ENCODE results near the gene SUSD3. TPM values are rescaled to one million over a fixed set of nuclear protein-coding genes. Genes with fewer than 3 reads are reported as not detected.
A peak's percentile ranks its signal among the peaks of the same experiment; 100 is the strongest.

SUSD3 gene
- total and polyA plus RNA-seq, 5 donors from 2014 or later: 68.7 to 229 (median 205) TPM

- H3K4me3 Mint-ChIP-seq: peak overlapping the region; percentile 92 to 99 (median 95)
- peak overlapping the region; percentile 100 for H3K27ac Mint-ChIP-seq
- ATAC-seq (ENCODE audit: low read depth in 2 of 2) (peak in 1 of 2 donors; percentile 6), DNase-seq (peak in 1 of 3 donors; percentile 72)
- no peaks in the 10 kb centered on the region for H3K27me3 Mint-ChIP-seq
- peaks cover 19 to 88% (median 59%) of the 10 kb centered on the region in 4 donors for H3K4me1 Mint-ChIP-seq
- Histone ChIP-seq H3K36me3 (ENCODE audit: control insufficient read depth, insufficient read depth, low read length) (peaks cover 9% of the 10 kb centered on the region), H3K4me3 (ENCODE audit: low read depth, low read length) (peak overlapping the region; percentile 86), H3K27ac (ENCODE audit: insufficient read depth, low read length, poor library complexity, severe bottlenecking) (peak overlapping the region; percentile 89), H3K9me3 (ENCODE audit: control insufficient read depth in 2 of 2, low read length in 2 of 2) (no peaks in the 10 kb centered on the region), H3K4me1 (ENCODE audit: control insufficient read depth, insufficient read depth, low read length, poor library complexity, severe bottlenecking) (peaks cover 84% of the 10 kb centered on the region), H3K27me3 (ENCODE audit: control insufficient read depth, insufficient read depth, low read length) (no peaks in the 10 kb centered on the region)
- H3K36me3 Mint-ChIP-seq: peaks cover 29% of the 10 kb centered on the region
- no peaks in the 10 kb centered on the region for H3K9me3 Mint-ChIP-seq
Measured at GRCh38 chr9:93061791-93062763, 3.6 kb downstream of the SUSD3 start.

- peak overlapping the region; percentile 100 for H3K27ac Mint-ChIP-seq
- ATAC-seq (ENCODE audit: low read depth in 2 of 2): peak; percentile 93 to 97
- Histone ChIP-seq H3K27ac (ENCODE audit: insufficient read depth, low read length, poor library complexity, severe bottlenecking) (peak overlapping the region; percentile 89), H3K4me1 (ENCODE audit: control insufficient read depth, insufficient read depth, low read length, poor library complexity, severe bottlenecking) (peaks cover 81% of the 10 kb centered on the region), H3K27me3 (ENCODE audit: control insufficient read depth, insufficient read depth, low read length) (no peaks in the 10 kb centered on the region), H3K4me3 (ENCODE audit: low read depth, low read length) (peak overlapping the region; percentile 86), H3K36me3 (ENCODE audit: control insufficient read depth, insufficient read depth, low read length) (peaks cover 26% of the 10 kb centered on the region), H3K9me3 (ENCODE audit: control insufficient read depth in 2 of 2, low read length in 2 of 2) (no peaks in the 10 kb centered on the region)
- DNase-seq: peak; percentile 71 to 99 (median 92)
- no peaks in the 10 kb centered on the region for H3K27me3 Mint-ChIP-seq
- H3K4me3 Mint-ChIP-seq: peak overlapping the region; percentile 76 to 92 (median 88)
- peaks cover 43% of the 10 kb centered on the region for H3K36me3 Mint-ChIP-seq
- H3K4me1 Mint-ChIP-seq: peaks cover 37 to 95% (median 71%) of the 10 kb centered on the region in 4 donors
- no peaks in the 10 kb centered on the region for H3K9me3 Mint-ChIP-seq
Measured at GRCh38 chr9:93064392-93065134, 6.1 kb downstream of the SUSD3 start.

- H3K36me3 ChIP-seq (ENCODE audit: control insufficient read depth, insufficient read depth, low read length): peaks cover 32% of the 10 kb centered on the region
- peaks cover 43% of the 10 kb centered on the region for H3K36me3 Mint-ChIP-seq
- no peaks in the 10 kb centered on the region for H3K9me3 Mint-ChIP-seq
- H3K4me1 Mint-ChIP-seq: peaks cover 39 to 97% (median 70%) of the 10 kb centered on the region in 4 donors
- no peaks in the 10 kb centered on the region for H3K27me3 ChIP-seq (ENCODE audit: control insufficient read depth, insufficient read depth, low read length)
- peaks cover 74% of the 10 kb centered on the region for H3K4me1 ChIP-seq (ENCODE audit: control insufficient read depth, insufficient read depth, low read length, poor library complexity, severe bottlenecking)
- H3K27ac Mint-ChIP-seq: peak overlapping the region; percentile 100
- peak overlapping the region; percentile 89 for H3K27ac ChIP-seq (ENCODE audit: insufficient read depth, low read length, poor library complexity, severe bottlenecking)
- DNase-seq: no peak
- no peak for ATAC-seq (ENCODE audit: low read depth in 2 of 2)
- no peaks in the 10 kb centered on the region for H3K27me3 Mint-ChIP-seq
- peak overlapping the region; percentile 44 for H3K4me3 ChIP-seq (ENCODE audit: low read depth, low read length)
- peak overlapping the region in 3 of 4 donors; percentile 87 to 92 (median 90) for H3K4me3 Mint-ChIP-seq
- H3K9me3 ChIP-seq (ENCODE audit: control insufficient read depth in 2 of 2, low read length in 2 of 2): no peaks in the 10 kb centered on the region
Measured at GRCh38 chr9:93065135-93065720, 6.7 kb downstream of the SUSD3 start.

- peaks cover 49% of the 10 kb centered on the region for H3K36me3 ChIP-seq (ENCODE audit: control insufficient read depth, insufficient read depth, low read length)
- Mint-ChIP-seq H3K27ac (peak overlapping the region; percentile 76 to 100 (median 93)), H3K36me3 (peaks cover 53% of the 10 kb centered on the region), H3K4me3 (peak overlapping the region in 2 of 4 donors; percentile 1 to 79), H3K4me1 (peaks cover 42 to 96% (median 60%) of the 10 kb centered on the region in 4 donors), H3K27me3 (no peaks in the 10 kb centered on the region), H3K9me3 (no peaks in the 10 kb centered on the region)
- no peak overlapping the region for H3K4me3 ChIP-seq (ENCODE audit: low read depth, low read length)
- peaks cover 63% of the 10 kb centered on the region for H3K4me1 ChIP-seq (ENCODE audit: control insufficient read depth, insufficient read depth, low read length, poor library complexity, severe bottlenecking)
- H3K27me3 ChIP-seq (ENCODE audit: control insufficient read depth, insufficient read depth, low read length): no peaks in the 10 kb centered on the region
- no peak for DNase-seq
- ATAC-seq (ENCODE audit: low read depth in 2 of 2): no peak
- no peaks in the 10 kb centered on the region for H3K9me3 ChIP-seq (ENCODE audit: control insufficient read depth in 2 of 2, low read length in 2 of 2)
- peak overlapping the region; percentile 11 for H3K27ac ChIP-seq (ENCODE audit: insufficient read depth, low read length, poor library complexity, severe bottlenecking)
Measured at GRCh38 chr9:93066978-93067603, 8.6 kb downstream of the SUSD3 start.

- H3K27ac Mint-ChIP-seq: peak overlapping the region; percentile 87 to 100 (median 93)
- peaks cover 50% of the 10 kb centered on the region for H3K36me3 Mint-ChIP-seq
- Histone ChIP-seq H3K27me3 (ENCODE audit: control insufficient read depth, insufficient read depth, low read length) (no peaks in the 10 kb centered on the region), H3K4me1 (ENCODE audit: control insufficient read depth, insufficient read depth, low read length, poor library complexity, severe bottlenecking) (peaks cover 51% of the 10 kb centered on the region), H3K27ac (ENCODE audit: insufficient read depth, low read length, poor library complexity, severe bottlenecking) (peak overlapping the region; percentile 36), H3K9me3 (ENCODE audit: control insufficient read depth in 2 of 2, low read length in 2 of 2) (no peaks in the 10 kb centered on the region), H3K4me3 (ENCODE audit: low read depth, low read length) (no peak overlapping the region), H3K36me3 (ENCODE audit: control insufficient read depth, insufficient read depth, low read length) (peaks cover 61% of the 10 kb centered on the region)
- no peaks in the 10 kb centered on the region for H3K27me3 Mint-ChIP-seq
- no peak for ATAC-seq (ENCODE audit: low read depth in 2 of 2)
- H3K4me1 Mint-ChIP-seq: peaks cover 39 to 94% (median 55%) of the 10 kb centered on the region in 4 donors
- peak overlapping the region in 1 of 4 donors; percentile 28 for H3K4me3 Mint-ChIP-seq
- no peak for DNase-seq
- H3K9me3 Mint-ChIP-seq: no peaks in the 10 kb centered on the region
Measured at GRCh38 chr9:93068956-93069355, 10.5 kb downstream of the SUSD3 start.

GRCh38 chr9:93071464-93071863, 13.0 kb downstream of the SUSD3 start:
- Mint-ChIP-seq H3K4me3 (peak overlapping the region in 1 of 4 donors; percentile 50), H3K27ac (peak overlapping the region; percentile 89 to 100 (median 90)), H3K27me3 (no peaks in the 10 kb centered on the region), H3K4me1 (peaks cover 37 to 88% (median 44%) of the 10 kb centered on the region in 4 donors), H3K36me3 (peaks cover 33% of the 10 kb centered on the region), H3K9me3 (no peaks in the 10 kb centered on the region)
- no peaks in the 10 kb centered on the region for H3K9me3 ChIP-seq (ENCODE audit: control insufficient read depth in 2 of 2, low read length in 2 of 2)
- no peak for DNase-seq
- H3K4me3 ChIP-seq (ENCODE audit: low read depth, low read length): no peak overlapping the region
- ATAC-seq (ENCODE audit: low read depth in 2 of 2): no peak
- H3K27me3 ChIP-seq (ENCODE audit: control insufficient read depth, insufficient read depth, low read length): no peaks in the 10 kb centered on the region
- H3K27ac ChIP-seq (ENCODE audit: insufficient read depth, low read length, poor library complexity, severe bottlenecking): no peak overlapping the region
- peaks cover 34% of the 10 kb centered on the region for H3K4me1 ChIP-seq (ENCODE audit: control insufficient read depth, insufficient read depth, low read length, poor library complexity, severe bottlenecking)
- peaks cover 56% of the 10 kb centered on the region for H3K36me3 ChIP-seq (ENCODE audit: control insufficient read depth, insufficient read depth, low read length)

GRCh38 chr9:93072383-93072795, 13.9 kb downstream of the SUSD3 start:
- Histone ChIP-seq H3K4me3 (ENCODE audit: low read depth, low read length) (no peak overlapping the region), H3K9me3 (ENCODE audit: control insufficient read depth in 2 of 2, low read length in 2 of 2) (no peaks in the 10 kb centered on the region), H3K4me1 (ENCODE audit: control insufficient read depth, insufficient read depth, low read length, poor library complexity, severe bottlenecking) (peaks cover 29% of the 10 kb centered on the region), H3K27me3 (ENCODE audit: control insufficient read depth, insufficient read depth, low read length) (no peaks in the 10 kb centered on the region), H3K27ac (ENCODE audit: insufficient read depth, low read length, poor library complexity, severe bottlenecking) (peak overlapping the region; percentile 28), H3K36me3 (ENCODE audit: control insufficient read depth, insufficient read depth, low read length) (peaks cover 62% of the 10 kb centered on the region)
- H3K36me3 Mint-ChIP-seq: peaks cover 39% of the 10 kb centered on the region
- ATAC-seq (ENCODE audit: low read depth in 2 of 2): no peak
- peak overlapping the region; percentile 64 to 94 (median 81) for H3K27ac Mint-ChIP-seq
- H3K4me3 Mint-ChIP-seq: peak overlapping the region in 2 of 4 donors; percentile 33 to 50
- peaks cover 32 to 89% (median 41%) of the 10 kb centered on the region in 4 donors for H3K4me1 Mint-ChIP-seq
- no peak for DNase-seq
- H3K27me3 Mint-ChIP-seq: no peaks in the 10 kb centered on the region
- no peaks in the 10 kb centered on the region for H3K9me3 Mint-ChIP-seq

Data from CD4-positive, CD25-positive, alpha-beta regulatory T cell (primary cell).